DND-41 (cell line): ENCODE data around the gene KANK3.

Experiments used
- CTCF ChIP-seq: IDR thresholded peaks from 2 replicates; pipeline ENCODE4 v1.5.1; 2012; ENCODE audit warnings: borderline replicate concordance, low read length, moderate library complexity, mild to moderate bottlenecking; ENCODE audit not compliant: poor library complexity, severe bottlenecking; ENCODE audit errors: extremely low read depth
- EZH2 ChIP-seq: IDR thresholded peaks from 3 replicates; pipeline ENCODE4 v1.6.1; 2012; ENCODE audit warnings: borderline replicate concordance, low read depth, mild to moderate bottlenecking, moderate library complexity, low read length, inconsistent platforms; ENCODE audit not compliant: severe bottlenecking

GRCh38 chr19:8342684-8343482, at the start of gene KANK3:
- TF ChIP-seq EZH2 (no peak), CTCF (no peak)
